ENCODE data around the gene RAB30.

RAB30 gene

GRCh38 chr11:83033972-83034672, 37.6 kb downstream of the RAB30 start:
- H3K79me2 ChIP-seq (ENCODE audit: control insufficient read depth, low read length), result peaks cover 98% of the 10 kb centered on the region
- peaks cover 68% of the 10 kb centered on the region for H3K36me3 ChIP-seq (ENCODE audit: control insufficient read depth, low read length)
- peaks cover 86% of the 10 kb centered on the region for H3K4me1 ChIP-seq (ENCODE audit: control insufficient read depth, low read length)
- H3F3A ChIP-seq (ENCODE audit: control insufficient read depth, insufficient read depth), result peaks cover 18% of the 10 kb centered on the region
- no peak overlapping the region for H3K27ac ChIP-seq (ENCODE audit: low read depth, low read length)
- no peaks in the 10 kb centered on the region for H3K9me2 ChIP-seq (replicated peaks; ENCODE audit: control insufficient read depth, low read length)
- TF ChIP-seq CTCF (IDR thresholded peaks at IDR 0.05; ENCODE audit: low read depth, low read length, poor library complexity, severe bottlenecking), result no peak
- TF ChIP-seq EZH2phosphoT487 (IDR thresholded peaks at IDR 0.05; ENCODE audit: borderline replicate concordance, low read length), result no peak
- no peaks in the 10 kb centered on the region for H3K9me3 ChIP-seq (ENCODE audit: control insufficient read depth, insufficient read depth, low read length)
- no peaks in the 10 kb centered on the region for H3K27me3 ChIP-seq (ENCODE audit: control insufficient read depth, low read length)
- H3K4me3 ChIP-seq (ENCODE audit: low read length), result peak overlapping the region; percentile 59
- peak overlapping the region; percentile 69 for H3K4me2 ChIP-seq (ENCODE audit: low read length)
- H4K20me1 ChIP-seq (ENCODE audit: control insufficient read depth, insufficient read depth, low read depth, low read length), result peaks cover 34% of the 10 kb centered on the region

GRCh38 chr11:83033371-83033770, 38.3 kb downstream of the RAB30 start:
- H3K9me3 ChIP-seq (ENCODE audit: control insufficient read depth, insufficient read depth, low read length), result no peaks in the 10 kb centered on the region
- H3K27me3 ChIP-seq (ENCODE audit: control insufficient read depth, low read length), result no peaks in the 10 kb centered on the region
- H3K4me2 ChIP-seq (ENCODE audit: low read length), result peak overlapping the region; percentile 69
- H3K9me2 ChIP-seq (replicated peaks; ENCODE audit: control insufficient read depth, low read length), result no peaks in the 10 kb centered on the region
- H3F3A ChIP-seq (ENCODE audit: control insufficient read depth, insufficient read depth), result peaks cover 18% of the 10 kb centered on the region
- H4K20me1 ChIP-seq (ENCODE audit: control insufficient read depth, insufficient read depth, low read depth, low read length), result peaks cover 33% of the 10 kb centered on the region
- no peak overlapping the region for H3K27ac ChIP-seq (ENCODE audit: low read depth, low read length)
- H3K36me3 ChIP-seq (ENCODE audit: control insufficient read depth, low read length), result peaks cover 67% of the 10 kb centered on the region
- peaks cover 86% of the 10 kb centered on the region for H3K4me1 ChIP-seq (ENCODE audit: control insufficient read depth, low read length)
- H3K4me3 ChIP-seq (ENCODE audit: low read length), result no peak overlapping the region
- H3K79me2 ChIP-seq (ENCODE audit: control insufficient read depth, low read length), result peaks cover 98% of the 10 kb centered on the region
- TF ChIP-seq EZH2phosphoT487 (IDR thresholded peaks at IDR 0.05; ENCODE audit: borderline replicate concordance, low read length) (no peak), CTCF (IDR thresholded peaks at IDR 0.05; ENCODE audit: low read depth, low read length, poor library complexity, severe bottlenecking) (no peak)

- Histone ChIP-seq H3K4me3 (ENCODE audit: low read length) (no peak overlapping the region), H3F3A (ENCODE audit: control insufficient read depth, insufficient read depth) (peaks cover 6% of the 10 kb centered on the region; the same call in 1 of the 2 replicates), H3K27ac (ENCODE audit: low read depth, low read length) (no peak overlapping the region), H3K4me2 (ENCODE audit: low read length) (no peak overlapping the region), H3K9me3 (ENCODE audit: control insufficient read depth, insufficient read depth, low read length) (no peaks in the 10 kb centered on the region), H3K9me2 (replicated peaks; ENCODE audit: control insufficient read depth, low read length) (no peaks in the 10 kb centered on the region), H3K27me3 (ENCODE audit: control insufficient read depth, low read length) (no peaks in the 10 kb centered on the region), H3K4me1 (ENCODE audit: control insufficient read depth, low read length) (peaks cover 88% of the 10 kb centered on the region), H4K20me1 (ENCODE audit: control insufficient read depth, insufficient read depth, low read depth, low read length) (peaks cover 33% of the 10 kb centered on the region; the same call in 1 of the 2 replicates), H3K79me2 (ENCODE audit: control insufficient read depth, low read length) (peaks cover 99% of the 10 kb centered on the region), H3K36me3 (ENCODE audit: control insufficient read depth, low read length) (peaks cover 70% of the 10 kb centered on the region)
- TF ChIP-seq CTCF (IDR thresholded peaks at IDR 0.05; ENCODE audit: low read depth, low read length, poor library complexity, severe bottlenecking), result no peak
- TF ChIP-seq EZH2phosphoT487 (IDR thresholded peaks at IDR 0.05; ENCODE audit: borderline replicate concordance, low read length), result no peak
Observed at GRCh38 chr11:83031127-83031526, 40.6 kb downstream of the RAB30 start.

Data from DOHH2 (cell line).